ENCODE measurements around the gene TM4SF5.

DNA sequence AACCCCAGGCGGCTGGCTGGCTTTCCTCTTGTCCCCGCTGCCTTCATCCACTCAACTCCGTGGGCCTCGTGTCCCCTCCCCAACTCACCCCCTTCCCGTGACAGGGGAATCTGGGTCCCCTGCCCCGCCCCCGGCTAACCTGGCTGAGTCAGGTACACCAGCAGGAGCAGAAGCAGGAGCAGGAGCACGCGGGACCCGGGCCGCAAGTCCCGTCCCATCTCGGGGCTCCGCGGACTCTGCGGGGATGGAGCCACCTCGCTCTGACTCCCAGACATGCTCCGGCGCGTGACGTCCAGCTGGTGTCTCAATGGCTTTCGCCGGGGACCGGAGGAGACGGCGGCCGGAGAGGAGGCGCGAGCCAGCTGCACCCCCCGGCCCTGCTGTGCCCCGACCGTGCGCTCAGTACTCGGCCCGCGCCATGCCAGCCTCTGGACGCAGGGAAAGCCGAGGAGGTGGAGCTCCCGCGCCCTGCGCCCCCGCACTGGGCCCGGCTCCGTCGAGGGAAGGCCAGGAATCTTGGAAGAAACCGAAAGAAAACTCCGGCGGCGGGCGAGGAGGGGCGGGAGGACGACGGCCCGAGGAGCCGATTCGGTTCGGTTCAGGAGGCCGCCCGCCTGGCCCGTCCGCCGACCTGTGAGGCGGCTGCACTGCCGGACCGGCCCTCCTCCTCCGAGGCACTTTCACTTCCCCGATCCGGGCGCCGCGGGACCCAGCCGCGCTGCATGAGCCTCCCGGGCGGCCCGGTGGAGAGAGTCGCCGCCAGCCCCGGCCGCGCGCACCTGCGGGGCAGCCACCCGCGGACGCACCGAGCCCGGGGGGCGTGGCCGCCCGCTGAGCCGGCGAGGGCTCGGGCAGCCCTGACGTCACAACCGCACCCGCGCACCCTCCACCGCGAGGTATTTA, 32.3 kb upstream of the TM4SF5 start, which contains the start of the genes CXCL16 and ZMYND15:
- TF ChIP-seq POLR2AphosphoS5 (IDR thresholded peaks at IDR 0.05; ENCODE audit: low read depth, low read length) (no peak), POLR2A (IDR thresholded peaks at IDR 0.05; ENCODE audit: low read depth, low read length) (no peak)

All from GM12892 (cell line).